Neural crest cell (in vitro differentiated cells): ENCODE data around the gene MIS18BP1. TPM values are rescaled to one million over a fixed set of nuclear protein-coding genes. Genes with fewer than 3 reads are reported as not detected.

ENCODE experiments used
- DNase-seq: peaks from one replicate; pipeline ENCODE4 v3.0.0; 2021; ENCODE audit warnings: low read depth, mixed read lengths, low spot score
- H3K27ac Mint-ChIP-seq: one replicate; pipeline ENCODE4 v1.8.0; 2021; ENCODE audit warnings: mild to moderate bottlenecking, mixed read lengths; ENCODE audit not compliant: unreplicated experiment
- H3K27me3 Mint-ChIP-seq: 2 replicates; pipeline ENCODE4 v1.8.0; 2021; ENCODE audit warnings: low read depth, mild to moderate bottlenecking, mixed read lengths
- H3K36me3 Mint-ChIP-seq: 2 replicates; pipeline ENCODE4 v1.8.0; 2021; ENCODE audit warnings: low read depth, mild to moderate bottlenecking, mixed read lengths
- H3K4me1 Mint-ChIP-seq: 2 replicates; pipeline ENCODE4 v1.8.0; 2021; ENCODE audit warnings: mixed read lengths
- H3K4me3 Mint-ChIP-seq: one replicate; pipeline ENCODE4 v1.8.0; 2021; ENCODE audit warnings: mild to moderate bottlenecking, mixed read lengths
- H3K9me3 Mint-ChIP-seq: 2 replicates; pipeline ENCODE4 v1.8.0; 2021; ENCODE audit warnings: mixed read lengths
- total RNA-seq: library from RNA; stranded (reverse); gene quantifications from 2 replicates; pipeline ENCODE4 v1.2.1, GENCODE V29; 2021
- TF ChIP-seq, protein P1 (sequence below): fragments of 200-600 bp; sonication (generic); conservative IDR thresholded peaks from 2 replicates; pipeline ENCODE4 v1.5.0; 2021; ENCODE audit warnings: antibody characterized with exemption, mild to moderate bottlenecking

Gene MIS18BP1
- total RNA-seq, 1 donor from 2014 or later, result 55.2 TPM

DNA sequence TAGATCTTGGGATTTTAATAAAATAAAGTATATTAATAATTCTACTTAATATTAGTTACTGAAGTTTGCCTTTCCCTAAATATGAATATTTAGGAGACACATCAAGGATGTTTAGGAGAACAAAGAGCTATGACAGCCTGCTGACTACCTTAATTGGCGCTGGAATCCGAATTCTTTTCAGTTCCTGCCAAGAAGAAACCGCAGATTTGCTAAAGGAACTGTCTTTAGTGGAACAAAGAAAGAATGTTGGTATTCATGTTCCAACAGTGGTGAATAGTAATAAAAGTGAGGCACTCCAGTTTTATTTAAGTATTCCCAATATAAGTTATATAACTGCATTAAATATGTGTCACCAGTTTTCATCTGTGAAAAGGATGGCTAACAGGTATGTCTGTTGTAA, 54.5 kb downstream of the MIS18BP1 start:
- H3K9me3 Mint-ChIP-seq, result no peaks in the 10 kb centered on the region

DNA sequence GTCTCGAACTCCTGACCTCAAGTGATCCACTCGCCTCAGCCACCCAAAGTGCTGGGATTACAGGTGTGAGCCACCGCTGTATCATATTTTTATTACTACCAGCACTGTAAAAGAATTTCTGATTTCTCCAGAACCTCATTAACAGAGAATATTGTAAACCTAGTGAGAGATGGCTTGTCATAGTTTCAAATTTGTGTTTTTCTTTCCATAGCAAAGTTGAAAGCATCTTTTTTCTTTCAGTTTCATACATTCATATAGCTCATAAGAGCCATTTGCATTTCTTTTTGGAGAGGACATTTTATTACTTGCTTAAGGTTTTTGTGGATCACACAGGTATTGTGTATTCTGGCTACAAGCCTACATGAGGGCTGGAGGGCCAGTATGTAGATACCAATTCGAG, 58.0 kb downstream of the MIS18BP1 start:
- DNase-seq, result no peak
- Mint-ChIP-seq H3K4me1 (no peaks in the 10 kb centered on the region), H3K36me3 (peaks cover 14% of the 10 kb centered on the region), H3K4me3 (no peak overlapping the region), H3K9me3 (no peaks in the 10 kb centered on the region), H3K27me3 (no peaks in the 10 kb centered on the region), H3K27ac (no peak overlapping the region)
- TF ChIP-seq, protein P1, sequence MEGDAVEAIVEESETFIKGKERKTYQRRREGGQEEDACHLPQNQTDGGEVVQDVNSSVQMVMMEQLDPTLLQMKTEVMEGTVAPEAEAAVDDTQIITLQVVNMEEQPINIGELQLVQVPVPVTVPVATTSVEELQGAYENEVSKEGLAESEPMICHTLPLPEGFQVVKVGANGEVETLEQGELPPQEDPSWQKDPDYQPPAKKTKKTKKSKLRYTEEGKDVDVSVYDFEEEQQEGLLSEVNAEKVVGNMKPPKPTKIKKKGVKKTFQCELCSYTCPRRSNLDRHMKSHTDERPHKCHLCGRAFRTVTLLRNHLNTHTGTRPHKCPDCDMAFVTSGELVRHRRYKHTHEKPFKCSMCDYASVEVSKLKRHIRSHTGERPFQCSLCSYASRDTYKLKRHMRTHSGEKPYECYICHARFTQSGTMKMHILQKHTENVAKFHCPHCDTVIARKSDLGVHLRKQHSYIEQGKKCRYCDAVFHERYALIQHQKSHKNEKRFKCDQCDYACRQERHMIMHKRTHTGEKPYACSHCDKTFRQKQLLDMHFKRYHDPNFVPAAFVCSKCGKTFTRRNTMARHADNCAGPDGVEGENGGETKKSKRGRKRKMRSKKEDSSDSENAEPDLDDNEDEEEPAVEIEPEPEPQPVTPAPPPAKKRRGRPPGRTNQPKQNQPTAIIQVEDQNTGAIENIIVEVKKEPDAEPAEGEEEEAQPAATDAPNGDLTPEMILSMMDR, result no peak

More for the DNA sequence above, 54.5 kb downstream of the MIS18BP1 start:
- no peak for DNase-seq
- H3K4me1 Mint-ChIP-seq, result no peaks in the 10 kb centered on the region
- TF ChIP-seq, protein P1, result no peak
- H3K36me3 Mint-ChIP-seq, result peaks cover 9% of the 10 kb centered on the region
- no peak overlapping the region for H3K27ac Mint-ChIP-seq
- no peak overlapping the region for H3K4me3 Mint-ChIP-seq
- no peaks in the 10 kb centered on the region for H3K27me3 Mint-ChIP-seq

DNA sequence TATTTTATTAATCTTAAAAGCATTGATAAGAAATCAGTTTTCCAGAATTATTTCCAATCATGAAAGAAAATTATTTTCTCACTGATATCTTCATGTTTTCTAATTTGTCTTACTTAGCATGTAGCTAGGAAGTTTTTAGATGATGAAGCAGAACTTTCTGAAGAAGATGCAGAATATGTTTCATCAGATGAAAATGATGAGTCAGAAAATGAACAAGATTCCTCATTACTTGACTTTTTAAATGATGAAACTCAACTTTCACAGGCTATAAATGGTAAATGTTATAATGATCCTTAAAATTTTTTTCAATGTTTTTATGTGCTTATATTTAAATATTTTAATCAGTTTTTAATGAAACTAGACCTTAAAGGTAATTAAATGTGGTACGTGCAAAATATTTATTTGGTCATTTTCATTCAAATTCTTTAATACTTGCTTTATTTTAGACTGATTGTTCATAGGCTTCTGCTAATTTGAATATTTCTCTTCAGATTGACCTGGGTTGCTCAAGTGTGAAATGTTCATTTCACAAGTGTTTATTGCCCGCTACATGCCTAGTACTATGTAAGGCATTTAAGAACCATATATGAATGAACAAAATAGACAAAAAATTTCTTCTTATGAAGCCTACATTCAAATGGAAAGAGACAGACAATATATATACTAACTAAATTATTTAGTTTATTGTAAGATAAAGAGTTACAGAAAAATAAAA, 67.7 kb downstream of the MIS18BP1 start:
- Mint-ChIP-seq H3K27ac (no peak overlapping the region), H3K27me3 (no peaks in the 10 kb centered on the region), H3K4me1 (no peaks in the 10 kb centered on the region), H3K4me3 (no peak overlapping the region), H3K36me3 (peaks cover 5% of the 10 kb centered on the region), H3K9me3 (no peaks in the 10 kb centered on the region)
- TF ChIP-seq, protein P1, result no peak
- DNase-seq, result no peak

DNA sequence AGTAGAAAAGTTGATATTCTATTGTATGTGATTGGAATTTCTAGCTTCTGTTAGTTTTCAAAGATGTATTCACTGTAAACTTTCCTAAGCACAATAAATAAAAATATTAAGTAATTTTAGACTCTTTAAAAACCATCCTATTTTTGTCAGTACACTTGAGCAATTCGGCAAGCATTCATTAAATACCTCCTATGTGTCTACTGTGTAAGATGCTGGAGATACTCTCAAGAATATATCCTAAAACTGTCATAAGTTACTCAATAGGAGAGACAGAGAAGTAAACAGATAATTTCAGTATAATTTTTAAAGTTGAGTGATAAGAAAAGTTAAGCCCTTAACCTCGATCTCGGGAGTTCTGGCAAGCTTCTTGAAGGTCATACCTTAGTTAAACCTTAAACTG, 71.2 kb downstream of the MIS18BP1 start:
- Mint-ChIP-seq H3K4me1 (no peaks in the 10 kb centered on the region), H3K27me3 (no peaks in the 10 kb centered on the region), H3K27ac (no peak overlapping the region), H3K36me3 (peaks cover 4% of the 10 kb centered on the region), H3K9me3 (no peaks in the 10 kb centered on the region), H3K4me3 (no peak overlapping the region)
- TF ChIP-seq, protein P1, result no peak
- DNase-seq, result no peak

DNA sequence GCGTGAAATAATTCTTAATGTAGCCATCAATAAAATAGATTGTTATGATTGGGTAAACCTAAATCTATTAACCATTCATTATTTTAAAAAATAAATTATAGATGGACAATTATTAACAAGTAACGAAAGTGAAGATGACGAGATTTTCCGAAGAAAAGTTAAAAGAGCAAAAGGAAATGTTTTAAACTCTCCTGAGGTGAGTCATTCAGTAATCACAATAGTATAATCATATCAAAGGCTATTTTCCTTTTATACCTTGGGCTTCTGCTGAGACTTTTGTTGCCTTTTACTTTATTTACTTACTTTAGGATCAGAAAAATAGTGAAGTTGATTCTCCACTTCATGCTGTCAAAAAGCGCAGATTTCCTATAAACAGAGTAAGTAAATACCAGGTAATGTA, 71.7 kb downstream of the MIS18BP1 start:
- Mint-ChIP-seq H3K4me3 (no peak overlapping the region), H3K9me3 (no peaks in the 10 kb centered on the region), H3K27ac (no peak overlapping the region), H3K36me3 (peaks cover under 1% of the 10 kb centered on the region), H3K4me1 (no peaks in the 10 kb centered on the region), H3K27me3 (no peaks in the 10 kb centered on the region)
- TF ChIP-seq, protein P1, result no peak
- DNase-seq, result no peak
